ENCODE measurements around the gene ZFAND3. TPM values are rescaled to one million over a fixed set of nuclear protein-coding genes. Genes with fewer than 3 reads are reported as not detected.

The ZFAND3 gene, protein sequence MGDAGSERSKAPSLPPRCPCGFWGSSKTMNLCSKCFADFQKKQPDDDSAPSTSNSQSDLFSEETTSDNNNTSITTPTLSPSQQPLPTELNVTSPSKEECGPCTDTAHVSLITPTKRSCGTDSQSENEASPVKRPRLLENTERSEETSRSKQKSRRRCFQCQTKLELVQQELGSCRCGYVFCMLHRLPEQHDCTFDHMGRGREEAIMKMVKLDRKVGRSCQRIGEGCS
- 19.7 and 27.1 TPM in 2 replicates for polyA plus RNA-seq
- 37.0 and 39.6 TPM in 2 replicates for polyA minus RNA-seq

DNA sequence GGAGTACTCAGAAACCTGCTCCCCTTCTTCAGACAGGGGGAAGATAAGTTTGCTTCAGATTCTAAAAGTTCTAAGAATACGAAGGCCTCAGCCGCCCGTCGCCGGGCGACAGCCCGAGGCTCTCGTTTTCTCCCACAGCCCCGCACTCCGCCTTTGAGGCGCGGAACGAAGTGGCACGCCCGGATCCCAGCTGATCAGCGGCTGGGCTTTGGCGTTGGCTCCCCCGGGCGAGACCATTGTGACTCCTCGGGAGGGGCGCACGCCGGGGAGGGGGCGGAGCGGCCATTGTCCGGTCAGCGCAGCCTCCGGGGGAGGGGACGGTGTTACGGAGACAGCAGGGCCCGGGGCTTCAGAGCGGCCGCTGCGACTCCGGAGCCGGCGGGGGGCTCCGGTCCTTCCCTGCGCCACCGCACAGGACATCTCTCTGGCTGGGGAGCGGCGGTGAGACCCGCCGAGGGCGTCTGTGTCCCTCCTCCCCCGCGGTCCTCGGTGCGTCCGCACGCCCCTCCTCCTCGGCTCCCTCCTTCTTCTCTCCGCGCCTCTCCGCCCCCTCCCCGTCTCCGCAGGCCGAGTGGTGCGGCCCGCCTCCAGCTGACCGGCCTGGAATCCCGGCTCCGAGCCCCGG is at the start of gene ZFAND3:
ZFAND3 (plus strand) TSS at position 551 of the 625 bp plus-strand sequence. CDS start 219 bp downstream, outside the sequence.
- TF ChIP-seq SMC3 (conservative IDR thresholded peaks at IDR 0.05; ENCODE audit: poor library complexity) (no peak), MXI1 (conservative IDR thresholded peaks at IDR 0.05; ENCODE audit: poor library complexity, severe bottlenecking) (no peak), EP300 (conservative IDR thresholded peaks at IDR 0.05; ENCODE audit: poor library complexity, severe bottlenecking) (peak; percentile 56), POLR2AphosphoS5 (IDR thresholded peaks at IDR 0.05) (peak; percentile 89), EZH2 (IDR thresholded peaks at IDR 0.05; ENCODE audit: borderline replicate concordance, insufficient read depth, low read length, poor library complexity, severe bottlenecking) (no peak), TAF1 (IDR thresholded peaks at IDR 0.05; ENCODE audit: low read depth) (peak; percentile 49), RAD21 (conservative IDR thresholded peaks at IDR 0.05) (peak; percentile 29)
- TF ChIP-seq, protein P1, sequence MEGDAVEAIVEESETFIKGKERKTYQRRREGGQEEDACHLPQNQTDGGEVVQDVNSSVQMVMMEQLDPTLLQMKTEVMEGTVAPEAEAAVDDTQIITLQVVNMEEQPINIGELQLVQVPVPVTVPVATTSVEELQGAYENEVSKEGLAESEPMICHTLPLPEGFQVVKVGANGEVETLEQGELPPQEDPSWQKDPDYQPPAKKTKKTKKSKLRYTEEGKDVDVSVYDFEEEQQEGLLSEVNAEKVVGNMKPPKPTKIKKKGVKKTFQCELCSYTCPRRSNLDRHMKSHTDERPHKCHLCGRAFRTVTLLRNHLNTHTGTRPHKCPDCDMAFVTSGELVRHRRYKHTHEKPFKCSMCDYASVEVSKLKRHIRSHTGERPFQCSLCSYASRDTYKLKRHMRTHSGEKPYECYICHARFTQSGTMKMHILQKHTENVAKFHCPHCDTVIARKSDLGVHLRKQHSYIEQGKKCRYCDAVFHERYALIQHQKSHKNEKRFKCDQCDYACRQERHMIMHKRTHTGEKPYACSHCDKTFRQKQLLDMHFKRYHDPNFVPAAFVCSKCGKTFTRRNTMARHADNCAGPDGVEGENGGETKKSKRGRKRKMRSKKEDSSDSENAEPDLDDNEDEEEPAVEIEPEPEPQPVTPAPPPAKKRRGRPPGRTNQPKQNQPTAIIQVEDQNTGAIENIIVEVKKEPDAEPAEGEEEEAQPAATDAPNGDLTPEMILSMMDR (IDR thresholded peaks at IDR 0.05; ENCODE audit: poor library complexity, severe bottlenecking), result peak; percentile 28
- TF ChIP-seq, protein P2, sequence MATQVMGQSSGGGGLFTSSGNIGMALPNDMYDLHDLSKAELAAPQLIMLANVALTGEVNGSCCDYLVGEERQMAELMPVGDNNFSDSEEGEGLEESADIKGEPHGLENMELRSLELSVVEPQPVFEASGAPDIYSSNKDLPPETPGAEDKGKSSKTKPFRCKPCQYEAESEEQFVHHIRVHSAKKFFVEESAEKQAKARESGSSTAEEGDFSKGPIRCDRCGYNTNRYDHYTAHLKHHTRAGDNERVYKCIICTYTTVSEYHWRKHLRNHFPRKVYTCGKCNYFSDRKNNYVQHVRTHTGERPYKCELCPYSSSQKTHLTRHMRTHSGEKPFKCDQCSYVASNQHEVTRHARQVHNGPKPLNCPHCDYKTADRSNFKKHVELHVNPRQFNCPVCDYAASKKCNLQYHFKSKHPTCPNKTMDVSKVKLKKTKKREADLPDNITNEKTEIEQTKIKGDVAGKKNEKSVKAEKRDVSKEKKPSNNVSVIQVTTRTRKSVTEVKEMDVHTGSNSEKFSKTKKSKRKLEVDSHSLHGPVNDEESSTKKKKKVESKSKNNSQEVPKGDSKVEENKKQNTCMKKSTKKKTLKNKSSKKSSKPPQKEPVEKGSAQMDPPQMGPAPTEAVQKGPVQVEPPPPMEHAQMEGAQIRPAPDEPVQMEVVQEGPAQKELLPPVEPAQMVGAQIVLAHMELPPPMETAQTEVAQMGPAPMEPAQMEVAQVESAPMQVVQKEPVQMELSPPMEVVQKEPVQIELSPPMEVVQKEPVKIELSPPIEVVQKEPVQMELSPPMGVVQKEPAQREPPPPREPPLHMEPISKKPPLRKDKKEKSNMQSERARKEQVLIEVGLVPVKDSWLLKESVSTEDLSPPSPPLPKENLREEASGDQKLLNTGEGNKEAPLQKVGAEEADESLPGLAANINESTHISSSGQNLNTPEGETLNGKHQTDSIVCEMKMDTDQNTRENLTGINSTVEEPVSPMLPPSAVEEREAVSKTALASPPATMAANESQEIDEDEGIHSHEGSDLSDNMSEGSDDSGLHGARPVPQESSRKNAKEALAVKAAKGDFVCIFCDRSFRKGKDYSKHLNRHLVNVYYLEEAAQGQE (IDR thresholded peaks at IDR 0.05; ENCODE audit: borderline replicate concordance), result peak; percentile 76
- Histone ChIP-seq H3F3A (ENCODE audit: insufficient read depth, low read length, poor library complexity, severe bottlenecking) (no peaks in the 10 kb centered on the region), H3K36me3 (ENCODE audit: insufficient read depth, low read length) (no peaks in the 10 kb centered on the region), H3K27me3 (ENCODE audit: insufficient read depth, low read depth, low read length) (no peaks in the 10 kb centered on the region), H4K20me1 (ENCODE audit: insufficient read depth) (peaks cover 11% of the 10 kb centered on the region), H3K4me3 (ENCODE audit: low read length) (peak within 1 kb of the TSS; percentile 85), H3K79me2 (replicated peaks; ENCODE audit: insufficient read depth, low read length) (peaks cover 42% of the 10 kb centered on the region), H2AFZ (ENCODE audit: low read depth, low read length) (peak within 1 kb of the TSS; percentile 88), H3K9me3 (ENCODE audit: low read length) (no peaks in the 10 kb centered on the region), H3K9ac (ENCODE audit: low read length) (peak within 1 kb of the TSS; percentile 98), H3K9me2 (ENCODE audit: insufficient read depth, low read length) (no peaks in the 10 kb centered on the region), H3K27ac (ENCODE audit: low read length) (peak within 1 kb of the TSS; percentile 98), H3K4me2 (ENCODE audit: low read length) (peak within 1 kb of the TSS; percentile 92)

DNA sequence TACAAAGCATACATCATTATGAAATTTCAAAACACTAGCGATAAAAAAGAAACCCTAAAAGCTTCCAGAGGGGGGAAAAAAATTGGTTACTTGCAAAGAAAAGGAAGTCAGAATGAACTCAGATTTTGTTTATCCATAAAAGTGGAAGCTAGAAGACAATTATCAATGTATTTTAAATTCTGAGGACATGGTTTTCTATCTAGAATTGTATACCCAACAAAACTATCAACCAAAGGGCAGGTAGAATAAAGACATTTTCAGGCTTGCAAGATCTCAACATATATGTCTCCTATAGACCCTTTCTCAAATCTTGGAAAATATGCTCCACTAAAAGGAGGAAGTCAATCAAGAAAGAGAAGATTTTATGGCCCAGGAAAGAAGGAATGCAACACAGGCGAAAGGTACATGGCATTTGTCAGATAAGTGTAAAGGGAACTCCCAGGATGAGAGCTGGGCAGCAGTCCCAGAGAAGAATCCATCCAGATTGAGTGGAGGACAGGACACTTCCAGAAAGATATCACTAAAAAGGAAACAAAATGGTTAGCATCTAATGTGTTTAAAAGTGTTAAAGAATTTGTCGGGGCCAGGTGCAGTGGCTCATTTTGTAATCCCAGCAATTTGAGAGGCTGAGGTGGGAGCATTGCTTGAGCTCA is 45.4 kb upstream of the ZFAND3 start:
- Histone ChIP-seq H3K27ac (ENCODE audit: low read length) (no peak overlapping the region), H3K27me3 (ENCODE audit: insufficient read depth, low read depth, low read length) (no peaks in the 10 kb centered on the region), H3K4me3 (ENCODE audit: low read length) (no peak overlapping the region), H3K36me3 (ENCODE audit: insufficient read depth, low read length) (no peaks in the 10 kb centered on the region), H3K9me2 (ENCODE audit: insufficient read depth, low read length) (no peaks in the 10 kb centered on the region), H2AFZ (ENCODE audit: low read depth, low read length) (no peak overlapping the region), H4K20me1 (ENCODE audit: insufficient read depth) (no peaks in the 10 kb centered on the region), H3K4me2 (ENCODE audit: low read length) (no peak overlapping the region), H3K79me2 (replicated peaks; ENCODE audit: insufficient read depth, low read length) (no peaks in the 10 kb centered on the region), H3K9ac (ENCODE audit: low read length) (no peak overlapping the region), H3K9me3 (ENCODE audit: low read length) (no peaks in the 10 kb centered on the region), H3F3A (ENCODE audit: insufficient read depth, low read length, poor library complexity, severe bottlenecking) (no peaks in the 10 kb centered on the region)
- TF ChIP-seq, protein P1 (IDR thresholded peaks at IDR 0.05; ENCODE audit: poor library complexity, severe bottlenecking), result no peak
- TF ChIP-seq MXI1 (conservative IDR thresholded peaks at IDR 0.05; ENCODE audit: poor library complexity, severe bottlenecking) (no peak), TAF1 (IDR thresholded peaks at IDR 0.05; ENCODE audit: low read depth) (no peak), SMC3 (conservative IDR thresholded peaks at IDR 0.05; ENCODE audit: poor library complexity) (no peak), EZH2 (IDR thresholded peaks at IDR 0.05; ENCODE audit: borderline replicate concordance, insufficient read depth, low read length, poor library complexity, severe bottlenecking) (no peak), EP300 (conservative IDR thresholded peaks at IDR 0.05; ENCODE audit: poor library complexity, severe bottlenecking) (no peak), POLR2AphosphoS5 (IDR thresholded peaks at IDR 0.05) (no peak), RAD21 (conservative IDR thresholded peaks at IDR 0.05) (no peak)
- TF ChIP-seq, protein P2 (IDR thresholded peaks at IDR 0.05; ENCODE audit: borderline replicate concordance), result no peak

Measured in neural cell (in vitro differentiated cells).